C4-2B (cell line): ENCODE results near the gene CATSPERZ.

Experiments
- ZFX ChIP-seq: fragments of 450-650 bp; IDR thresholded peaks from 2 replicates; pipeline ENCODE4 v1.6.1; 2017
- TF ChIP-seq, protein P1 (sequence below): fragments of 450-650 bp; conservative IDR thresholded peaks from 2 replicates; pipeline ENCODE4 v1.5.1; 2017; ENCODE audit warnings: mild to moderate bottlenecking

DNA sequence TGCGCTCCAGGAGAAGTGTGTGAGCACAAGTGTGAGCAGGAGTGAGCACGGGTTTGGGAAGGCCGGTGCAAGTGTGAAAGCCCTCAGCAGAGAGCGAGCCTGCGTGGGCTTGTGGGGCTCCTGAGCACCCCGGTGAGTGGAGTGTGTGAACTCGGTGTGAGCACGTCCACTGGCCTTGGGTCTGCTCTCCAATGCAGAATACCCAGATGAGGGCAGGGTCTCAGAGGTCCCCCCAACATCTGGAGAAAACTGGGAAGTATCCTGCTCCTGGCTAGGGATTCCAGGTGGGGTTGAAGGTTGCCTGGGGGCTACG, 6.4 kb downstream of the CATSPERZ start:
- TF ChIP-seq, protein P1, sequence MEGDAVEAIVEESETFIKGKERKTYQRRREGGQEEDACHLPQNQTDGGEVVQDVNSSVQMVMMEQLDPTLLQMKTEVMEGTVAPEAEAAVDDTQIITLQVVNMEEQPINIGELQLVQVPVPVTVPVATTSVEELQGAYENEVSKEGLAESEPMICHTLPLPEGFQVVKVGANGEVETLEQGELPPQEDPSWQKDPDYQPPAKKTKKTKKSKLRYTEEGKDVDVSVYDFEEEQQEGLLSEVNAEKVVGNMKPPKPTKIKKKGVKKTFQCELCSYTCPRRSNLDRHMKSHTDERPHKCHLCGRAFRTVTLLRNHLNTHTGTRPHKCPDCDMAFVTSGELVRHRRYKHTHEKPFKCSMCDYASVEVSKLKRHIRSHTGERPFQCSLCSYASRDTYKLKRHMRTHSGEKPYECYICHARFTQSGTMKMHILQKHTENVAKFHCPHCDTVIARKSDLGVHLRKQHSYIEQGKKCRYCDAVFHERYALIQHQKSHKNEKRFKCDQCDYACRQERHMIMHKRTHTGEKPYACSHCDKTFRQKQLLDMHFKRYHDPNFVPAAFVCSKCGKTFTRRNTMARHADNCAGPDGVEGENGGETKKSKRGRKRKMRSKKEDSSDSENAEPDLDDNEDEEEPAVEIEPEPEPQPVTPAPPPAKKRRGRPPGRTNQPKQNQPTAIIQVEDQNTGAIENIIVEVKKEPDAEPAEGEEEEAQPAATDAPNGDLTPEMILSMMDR: no peak
- no peak for TF ChIP-seq ZFX
